GM18511 (cell line): Measurements from ENCODE around the gene SRGAP2B.
"Not testable (repeated sequence)": the region's sequence is repeated elsewhere in the genome, so short reads cannot be mapped to it uniquely, and the experiment has no call there.

ENCODE experiments used
- ATAC-seq: cut with Tn5 transposase; IDR thresholded peaks from one replicate; pipeline ENCODE4 v1.9.1; 2021; ENCODE audit warnings: mild to moderate bottlenecking, moderate library complexity; ENCODE audit not compliant: unreplicated experiment

SRGAP2B gene

DNA sequence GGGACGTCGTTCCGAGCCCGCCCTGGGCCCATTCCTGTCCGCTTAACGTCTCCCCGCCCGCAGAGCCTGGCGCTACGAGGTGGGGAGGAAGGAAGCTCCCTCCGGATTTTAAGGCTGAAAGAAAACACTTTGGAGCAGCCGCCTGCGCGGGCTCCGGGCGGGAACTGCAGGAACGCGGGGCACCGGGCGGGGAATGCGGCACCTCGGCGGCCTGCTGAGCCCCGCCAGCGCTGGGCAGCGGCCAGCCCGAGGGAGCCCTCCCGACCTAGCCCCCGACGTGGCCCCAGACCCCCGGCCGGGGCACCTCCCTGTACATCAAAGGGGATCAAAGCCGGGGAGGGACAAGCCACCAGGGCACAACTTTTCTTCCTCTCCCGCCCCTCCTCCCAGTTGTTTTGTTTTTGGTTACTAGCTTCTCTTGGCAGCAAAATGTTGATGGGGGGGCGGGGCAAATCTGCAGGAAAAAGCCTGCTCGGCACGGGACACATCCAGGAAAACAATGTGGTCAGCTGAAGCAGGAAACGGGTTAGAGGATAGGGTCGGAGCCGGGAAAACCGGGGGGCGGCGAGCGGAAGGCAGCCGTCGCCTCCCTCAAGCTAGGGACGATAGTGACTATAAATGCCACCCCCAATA is 1.5 kb downstream of the SRGAP2B start:
- ATAC-seq: not testable (repeated sequence)

DNA sequence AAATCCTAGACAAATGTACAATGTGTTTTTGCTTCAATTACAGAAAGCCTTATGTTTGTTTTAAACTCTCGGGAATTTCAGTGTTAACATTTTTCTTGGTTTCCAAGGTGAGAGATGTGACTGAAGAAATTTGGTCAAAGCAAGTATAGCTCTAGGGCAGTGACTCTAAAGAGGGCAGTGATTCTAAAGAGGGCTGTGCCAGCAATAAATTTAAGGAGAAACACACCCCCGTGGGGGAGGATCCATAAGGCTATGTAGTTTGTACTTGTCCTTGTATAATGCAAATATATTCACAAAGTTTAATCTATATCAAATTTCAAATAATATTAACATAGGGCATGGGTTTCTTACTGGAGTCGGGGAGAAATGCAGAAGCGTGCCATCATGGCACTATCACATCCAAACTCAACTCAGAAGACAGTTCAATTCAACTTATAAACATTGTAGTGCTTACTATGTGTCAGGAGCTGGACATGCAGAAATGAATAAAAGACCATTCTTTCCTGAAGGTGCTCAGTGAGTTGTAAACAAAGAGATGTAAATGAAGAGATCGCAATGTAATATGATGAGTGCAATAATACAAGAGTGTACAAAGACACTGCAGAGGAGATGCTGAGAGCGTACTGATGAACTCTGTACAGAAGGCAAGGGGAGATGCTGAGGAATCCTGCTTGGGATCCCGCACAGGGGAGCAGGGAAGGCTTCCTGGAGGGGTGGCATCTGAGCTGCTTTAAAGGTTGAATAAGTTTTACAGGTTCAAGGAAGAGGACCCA is 12.5 kb downstream of the SRGAP2B start:
- ATAC-seq: not testable (repeated sequence)

DNA sequence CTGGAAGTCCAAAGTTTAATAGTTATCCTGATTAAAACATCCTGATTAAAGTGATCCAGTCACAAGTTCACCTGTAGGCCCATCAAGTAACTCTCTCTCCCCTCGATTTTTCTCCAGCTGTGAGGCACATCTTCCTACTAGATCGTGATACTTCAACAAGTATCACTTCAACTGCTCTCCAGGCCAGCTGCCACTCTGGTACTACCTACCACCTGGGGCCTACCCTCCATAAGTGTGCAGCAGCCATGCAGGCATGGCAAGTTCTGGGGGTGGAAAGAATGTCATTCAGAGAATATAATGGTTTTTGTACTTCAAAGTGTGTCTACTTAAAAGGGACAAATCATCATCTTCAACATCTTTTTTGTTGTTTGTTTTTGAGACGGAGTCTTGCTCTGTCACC is 14.9 kb downstream of the SRGAP2B start:
- ATAC-seq: not testable (repeated sequence)

DNA sequence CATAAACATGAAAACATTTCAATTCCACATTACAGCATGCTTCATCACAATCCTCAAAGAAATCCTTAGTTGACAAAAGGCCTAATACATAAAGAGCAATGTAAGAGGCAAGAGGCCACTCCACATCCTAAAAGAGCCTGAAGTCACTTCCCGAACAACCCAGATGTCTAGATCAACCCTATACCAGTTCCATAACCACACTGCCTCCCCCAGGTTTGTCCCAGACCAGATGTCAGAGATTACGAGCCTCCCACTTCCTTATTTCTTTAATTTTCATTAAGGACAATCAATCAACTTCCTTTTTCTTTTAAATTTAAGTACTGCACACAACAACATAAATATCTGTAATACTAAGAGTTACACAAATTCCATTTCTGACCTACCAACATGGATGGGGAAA is 15.4 kb downstream of the SRGAP2B start:
- not testable (repeated sequence) for ATAC-seq

DNA sequence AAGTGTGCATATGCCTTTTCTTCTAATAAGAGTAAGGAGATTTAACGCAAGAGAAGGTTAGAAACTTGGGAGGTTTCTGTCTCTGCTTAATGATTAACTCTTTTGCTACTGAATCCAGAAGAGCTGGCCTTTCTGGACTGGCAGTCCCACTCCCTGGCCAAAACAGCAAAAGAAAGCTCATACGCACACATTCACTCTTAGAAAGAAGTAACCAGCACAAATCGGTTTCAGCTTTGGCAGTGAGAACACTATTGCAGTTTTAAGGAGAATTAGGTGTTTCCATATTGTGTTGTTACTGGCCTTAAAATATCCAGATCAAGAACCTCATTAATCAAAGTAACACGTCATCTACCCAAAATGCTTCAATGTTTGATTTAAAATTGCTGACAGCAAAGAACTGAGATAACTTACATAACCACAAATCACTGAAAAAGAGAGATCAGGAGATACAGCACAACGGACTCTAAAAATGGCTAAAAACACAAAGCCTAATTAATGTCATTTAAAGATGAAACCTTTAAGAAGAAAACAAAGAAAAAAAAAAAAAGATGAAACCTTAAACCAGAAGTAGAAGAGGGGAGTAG is 16.2 kb downstream of the SRGAP2B start:
- not testable (repeated sequence) for ATAC-seq

DNA sequence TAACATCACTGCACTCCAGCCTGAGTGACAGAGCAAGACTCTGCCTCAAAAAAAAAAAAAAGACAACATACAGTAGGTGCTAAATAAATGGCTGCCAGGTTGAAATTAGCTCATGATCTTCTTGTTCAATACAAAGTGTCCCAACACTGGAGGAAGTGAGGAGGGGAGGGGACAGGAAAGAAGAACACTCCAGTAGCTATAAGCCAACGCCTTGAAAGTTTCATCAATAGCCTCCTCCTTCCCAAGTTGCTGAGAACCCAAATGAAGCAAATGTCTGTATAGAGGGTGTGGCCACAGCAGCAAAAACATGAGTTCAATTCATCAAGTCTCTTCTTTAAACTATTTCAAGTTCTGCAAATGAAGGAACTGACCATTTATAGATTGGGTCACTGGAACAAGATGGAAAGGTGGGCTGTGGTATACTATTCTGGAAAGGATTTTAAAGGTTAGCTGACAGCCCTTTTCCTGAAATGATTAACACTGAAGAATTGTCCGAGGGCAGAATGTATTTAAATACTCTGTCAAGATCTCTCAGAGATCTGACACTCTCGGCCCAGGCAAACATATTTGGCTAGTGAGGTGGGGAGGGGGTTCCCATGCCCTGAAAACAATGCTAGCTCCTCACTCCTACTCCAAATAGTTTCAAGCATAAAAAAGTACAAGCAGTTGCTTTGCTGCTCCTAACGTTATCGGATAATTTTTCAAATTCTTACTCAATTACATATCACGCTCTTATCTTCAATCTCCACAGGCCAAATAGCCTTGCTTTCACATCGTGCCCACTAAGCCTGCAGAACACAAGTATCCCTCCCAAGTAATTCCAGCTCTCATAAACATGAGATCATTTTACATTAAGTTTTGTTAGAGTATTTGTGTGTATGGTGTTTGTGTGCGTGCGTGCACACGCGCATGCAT is 17.0 kb downstream of the SRGAP2B start:
- not testable (repeated sequence) for ATAC-seq

DNA sequence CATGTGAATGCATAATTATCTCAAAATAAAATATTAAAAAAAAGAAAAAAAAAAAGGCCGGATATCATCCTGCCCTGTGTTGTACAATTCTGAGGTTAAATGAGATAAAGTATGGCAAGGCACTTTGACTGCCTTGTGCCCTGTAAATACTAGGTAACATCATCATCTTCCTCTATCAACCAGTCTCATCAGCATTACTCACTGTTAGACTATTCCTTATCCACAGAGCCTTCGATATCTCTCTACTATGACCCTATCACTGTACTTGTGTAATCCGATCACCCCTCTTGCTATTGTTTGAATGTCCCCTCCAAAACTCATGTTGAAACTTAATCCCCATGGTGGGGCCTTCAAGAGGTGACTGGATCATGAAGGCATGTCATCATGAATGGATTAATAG is 18.3 kb downstream of the SRGAP2B start:
- ATAC-seq: not testable (repeated sequence)

DNA sequence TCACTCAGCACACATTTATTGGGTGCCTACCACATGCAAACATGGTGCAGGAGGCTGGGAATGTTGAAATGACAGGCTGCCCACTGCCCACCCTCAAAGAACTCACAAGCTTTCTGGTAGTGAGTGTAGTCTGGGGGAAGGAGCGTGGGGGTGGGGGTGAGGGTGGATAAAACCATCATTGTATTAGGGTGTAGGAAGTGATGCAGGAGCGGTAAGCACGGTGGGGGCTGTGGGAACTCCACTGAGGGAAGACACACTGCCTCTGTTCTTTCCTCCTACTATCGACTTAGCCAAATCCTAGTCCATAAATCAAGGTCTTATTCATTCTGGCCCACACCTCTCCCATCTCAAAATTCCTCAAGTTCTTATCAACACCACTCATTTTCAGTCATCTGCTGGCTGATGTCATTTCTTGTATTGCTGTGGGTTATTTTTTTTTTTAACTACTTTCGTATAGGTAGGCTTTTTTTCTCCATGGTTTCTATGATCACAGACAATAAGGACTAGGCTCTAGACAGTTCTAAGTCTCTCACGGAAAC is 21.0 kb downstream of the SRGAP2B start:
- ATAC-seq: not testable (repeated sequence)

DNA sequence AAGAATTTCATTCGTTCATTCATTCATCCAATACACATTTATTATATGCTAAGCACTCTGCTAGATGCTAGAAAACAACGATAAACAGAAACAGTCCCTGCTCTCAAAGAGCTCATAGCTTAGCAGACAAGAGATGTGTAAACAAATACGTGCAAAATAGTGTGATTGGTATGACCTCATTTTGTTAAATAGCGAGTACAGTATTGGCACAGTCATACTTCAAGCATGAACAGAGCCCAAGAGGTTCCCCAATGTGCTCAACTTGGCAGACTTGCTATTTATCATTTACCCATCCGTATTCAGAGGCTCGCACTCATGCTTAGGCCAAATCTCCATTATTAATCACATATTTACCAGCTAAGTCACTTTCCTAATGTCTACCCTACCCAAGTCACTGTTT is 23.6 kb downstream of the SRGAP2B start:
- not testable (repeated sequence) for ATAC-seq

DNA sequence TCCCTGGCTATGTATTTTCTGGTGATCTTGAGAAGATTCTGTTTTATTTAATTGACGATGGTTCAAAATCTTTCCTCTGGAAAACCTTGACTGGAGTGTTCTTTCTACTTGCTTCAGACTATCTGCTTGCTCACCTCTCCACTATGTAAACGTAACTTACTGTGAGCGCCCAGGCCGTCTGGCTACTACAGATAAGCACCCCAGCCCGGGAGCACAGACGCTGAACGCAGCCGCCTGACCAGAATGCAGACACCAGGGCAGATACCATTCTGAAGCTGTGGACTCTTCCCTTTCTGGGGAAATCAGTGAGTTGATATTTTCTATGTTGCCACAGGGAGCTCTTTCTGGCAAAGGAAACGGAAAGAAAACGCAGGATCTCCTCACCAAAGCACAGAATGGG is 28.6 kb downstream of the SRGAP2B start:
- not testable (repeated sequence) for ATAC-seq

DNA sequence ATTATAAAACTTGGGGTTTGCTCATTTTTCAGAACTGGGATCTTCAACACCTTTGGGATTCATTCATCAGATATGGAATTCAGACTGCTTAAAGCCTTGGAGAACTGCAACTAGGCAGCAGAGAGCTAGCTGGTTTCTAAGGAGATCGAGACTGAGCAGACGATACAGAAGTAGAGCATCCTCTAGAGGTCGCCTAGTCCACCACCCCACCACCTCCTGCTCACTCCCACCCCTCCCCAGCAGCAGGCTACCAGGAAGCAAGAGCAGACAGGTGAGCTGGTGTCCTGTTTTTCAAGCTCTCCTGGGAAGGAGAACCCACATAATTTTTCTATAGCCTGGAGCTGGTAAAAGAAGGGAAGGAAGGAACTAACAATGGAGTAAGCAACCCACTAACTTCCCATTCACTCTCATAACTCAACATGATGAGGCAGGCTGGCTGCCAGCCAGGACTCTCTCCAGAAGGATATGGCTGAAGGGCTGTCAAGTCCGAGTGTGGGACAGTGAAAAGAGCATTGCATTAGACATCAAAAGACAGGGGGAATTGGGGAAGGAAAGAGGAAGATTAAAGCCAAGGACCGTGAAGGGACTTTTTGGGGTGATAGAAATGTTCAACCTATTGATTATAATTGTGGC is 29.8 kb downstream of the SRGAP2B start:
- peak; percentile 73 for ATAC-seq

DNA sequence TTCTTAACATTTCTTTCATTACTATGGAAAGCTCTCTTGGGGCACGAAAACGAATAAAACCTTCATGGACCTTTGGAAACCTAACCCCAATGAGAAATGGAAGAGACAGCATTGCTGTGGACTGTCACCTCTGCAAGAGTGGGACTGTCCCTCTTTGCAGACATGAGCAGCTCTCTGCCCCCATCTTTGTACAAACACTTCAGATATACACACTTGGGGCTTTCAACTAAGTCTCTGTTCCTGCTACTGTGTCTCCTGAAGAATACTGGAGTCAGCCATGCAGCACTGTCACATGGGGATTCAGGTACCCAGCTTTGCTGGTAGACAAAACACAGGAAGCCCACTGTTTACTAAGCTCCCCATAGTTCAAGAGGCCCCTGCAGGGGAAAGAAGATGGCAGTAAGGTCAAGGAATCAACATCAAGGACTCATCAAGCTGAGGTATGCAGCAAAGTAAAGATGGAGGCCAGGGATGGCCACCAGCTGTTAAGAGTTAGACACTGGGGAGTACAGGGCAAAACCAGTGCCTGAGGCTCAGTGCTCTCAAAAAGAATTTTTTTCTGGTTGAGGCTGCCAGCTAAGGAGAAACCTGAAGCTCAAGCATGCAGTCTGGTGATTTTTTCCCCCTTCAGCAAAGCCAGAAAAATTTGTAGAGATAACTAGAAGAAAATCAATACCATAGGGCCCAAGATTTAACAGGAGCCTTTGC is 31.0 kb downstream of the SRGAP2B start:
- ATAC-seq: not testable (repeated sequence)

DNA sequence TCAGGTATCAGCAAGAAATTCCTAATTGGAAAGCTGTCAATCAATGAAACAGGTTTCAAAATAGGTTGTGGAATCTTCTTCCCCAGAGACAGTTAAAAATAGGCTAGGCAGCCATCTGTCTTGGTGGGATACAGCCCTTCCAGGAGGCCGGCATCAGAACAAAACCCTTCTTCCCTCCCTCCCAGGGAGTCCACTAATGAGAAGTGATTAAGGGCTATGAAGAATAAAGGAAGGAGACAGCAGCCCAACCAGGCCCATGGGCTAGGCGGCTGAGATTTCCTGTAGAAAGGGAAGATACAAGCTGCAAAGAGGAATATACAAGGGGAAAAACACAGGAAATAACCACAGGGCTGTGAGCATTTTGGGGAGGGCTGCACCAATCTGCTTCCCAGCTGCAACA is 31.8 kb downstream of the SRGAP2B start:
- ATAC-seq: not testable (repeated sequence)

DNA sequence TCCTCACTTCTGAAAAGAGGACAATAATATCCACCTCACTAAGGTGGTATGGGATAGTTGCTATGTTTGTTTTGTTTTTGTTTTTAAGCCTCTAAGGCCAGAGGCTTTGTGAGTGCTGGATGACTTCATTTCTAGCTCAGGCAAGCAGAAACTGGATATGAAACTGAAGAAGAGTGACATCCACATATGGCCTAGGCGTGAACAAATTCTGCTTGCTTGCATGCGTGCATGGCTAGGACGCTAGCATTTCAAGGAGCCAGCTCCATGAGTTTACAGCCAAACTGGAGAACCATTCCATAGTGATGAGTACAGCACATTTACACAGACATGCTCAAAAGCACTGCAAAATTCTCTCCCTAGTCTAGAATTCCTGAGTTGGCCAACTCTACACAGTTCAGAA is 36.9 kb downstream of the SRGAP2B start:
- ATAC-seq: peak; percentile 57

DNA sequence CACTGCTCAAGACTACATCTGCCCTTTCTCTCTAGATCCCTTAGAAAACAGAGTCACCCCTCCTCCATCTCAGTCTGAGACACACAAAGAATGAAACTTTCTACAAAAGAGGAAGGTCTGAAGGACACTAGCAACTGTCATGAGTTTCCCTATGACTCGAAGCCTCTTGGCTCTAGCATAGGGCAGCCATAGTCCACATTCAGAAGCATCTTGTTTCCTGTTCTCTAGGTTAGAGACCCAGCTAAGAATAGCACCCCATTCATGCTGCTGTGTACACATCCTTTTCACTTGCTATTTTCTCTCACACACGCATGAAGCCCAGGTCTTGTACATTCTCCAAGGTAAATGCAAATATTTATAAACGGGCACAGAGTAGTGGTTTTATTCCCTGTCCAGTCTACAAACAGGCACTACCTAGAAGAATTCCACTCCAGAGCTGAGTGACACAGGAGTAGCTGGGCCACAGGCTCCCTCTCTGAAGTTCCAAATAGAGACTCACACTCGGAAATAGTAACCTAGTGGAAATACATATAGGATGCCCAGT is 39.8 kb downstream of the SRGAP2B start:
- ATAC-seq: peak; percentile 98

DNA sequence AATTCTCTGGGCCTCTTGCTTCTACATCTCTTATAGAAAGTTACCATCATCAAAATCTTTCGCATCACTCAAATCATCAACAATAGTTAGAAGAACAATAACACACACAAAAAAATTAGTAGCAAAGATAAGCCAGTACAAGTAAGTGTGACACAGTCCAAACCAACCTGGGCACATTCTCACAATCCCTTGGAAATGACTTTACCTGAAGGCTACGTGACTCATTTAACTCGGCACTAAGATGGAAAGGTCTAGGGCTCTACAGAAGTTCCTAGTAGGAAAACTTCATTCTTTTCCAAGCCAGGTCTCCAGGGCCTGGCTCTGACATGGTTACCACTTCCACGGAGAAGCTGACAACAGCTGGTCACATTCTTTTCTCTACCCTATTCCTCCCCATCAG is 41.7 kb downstream of the SRGAP2B start:
- not testable (repeated sequence) for ATAC-seq

DNA sequence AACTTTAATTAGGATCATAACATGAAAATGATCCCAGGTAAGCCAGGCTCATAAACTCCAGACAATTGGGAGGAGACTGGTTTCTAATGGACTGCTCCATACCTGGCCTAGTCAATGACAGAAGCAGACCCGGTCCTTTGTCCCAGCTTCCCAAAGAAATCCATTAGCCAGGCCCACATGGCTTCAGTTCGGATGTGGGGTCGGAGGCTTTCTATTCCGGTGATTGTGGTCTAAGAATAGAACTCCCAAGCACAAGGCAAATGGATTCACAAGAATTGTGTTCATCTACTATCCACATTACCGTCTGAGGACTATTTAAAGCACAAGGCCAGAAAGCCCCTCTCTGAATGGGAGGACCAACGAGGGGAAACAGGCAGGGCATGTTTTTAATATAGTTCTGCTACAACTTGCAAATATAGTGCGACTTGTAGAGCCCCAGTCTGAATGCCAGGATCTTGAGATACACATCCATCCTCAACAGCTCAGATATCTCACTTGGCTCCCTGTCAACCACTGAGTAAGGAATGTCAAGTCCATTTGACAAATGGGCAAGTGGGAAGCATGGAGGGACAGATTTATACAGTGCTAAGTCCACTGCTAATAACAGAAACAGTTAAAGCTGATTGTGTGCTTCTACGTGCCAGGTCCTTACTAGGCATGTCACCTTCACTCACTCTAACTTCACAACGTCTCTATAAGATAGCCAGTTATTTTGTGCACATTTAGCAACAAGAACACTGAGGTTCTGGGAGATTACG is 42.9 kb downstream of the SRGAP2B start:
- ATAC-seq: not testable (repeated sequence)

DNA sequence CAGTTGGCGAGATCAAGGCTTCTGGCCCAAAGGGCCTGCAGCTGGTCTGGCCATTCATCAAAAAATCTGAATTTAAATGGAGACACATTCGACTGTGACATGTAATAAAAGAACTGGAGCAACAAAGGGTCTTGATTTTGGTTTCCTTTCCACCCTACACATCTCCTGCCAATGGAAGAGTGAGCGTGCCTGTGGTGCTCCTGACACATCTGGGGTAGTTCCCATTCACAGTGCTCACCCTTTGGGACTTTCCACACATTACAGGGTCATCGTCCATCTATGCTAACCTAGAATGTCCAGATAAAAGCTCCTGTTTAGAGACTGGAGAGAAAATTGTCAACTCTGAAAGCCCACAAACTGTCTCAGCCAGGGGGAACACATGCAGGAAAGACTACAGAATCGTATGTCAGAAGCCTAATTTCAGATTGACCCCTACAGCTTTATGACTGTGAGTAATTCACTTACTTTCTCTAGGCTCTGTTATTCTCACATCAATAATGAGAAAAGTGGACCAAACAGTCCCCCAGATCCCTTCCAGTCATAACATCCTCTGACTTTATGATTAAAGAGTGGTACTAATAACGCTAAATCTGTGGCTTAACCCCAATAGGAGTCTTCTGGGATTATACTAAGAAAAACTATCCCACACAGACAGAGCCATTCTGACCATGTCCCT is 46.8 kb downstream of the SRGAP2B start:
- ATAC-seq: peak; percentile 26
